Mesenchymal stem cell (in vitro differentiated cells and primary cell): ENCODE data around the gene SP3.

Experiments used
- DNase-seq: peaks from one replicate; pipeline ENCODE4 v3.0.0-alpha.2; 2013
- H2AFZ ChIP-seq: one replicate; pipeline ENCODE4 v1.6.1; 2013; ENCODE audit warnings: low read depth, mild to moderate bottlenecking, control low read depth, inconsistent platforms, low read length, moderate library complexity
- H2AK5ac ChIP-seq: 2 replicates; pipeline ENCODE4 v1.6.1; 2013; ENCODE audit warnings: low read length, moderate library complexity, mild to moderate bottlenecking, inconsistent platforms; ENCODE audit not compliant: severe bottlenecking
- H2BK120ac ChIP-seq: one replicate; pipeline ENCODE4 v1.6.1; 2013; ENCODE audit warnings: low read depth, mild to moderate bottlenecking, inconsistent platforms, low read length, moderate library complexity
- H2BK12ac ChIP-seq, 2 experiments: one replicate each; pipeline ENCODE4 v1.6.1; 2013; ENCODE audit warnings: inconsistent platforms in 2 of 2, low read length in 2 of 2, mild to moderate bottlenecking in 2 of 2, moderate library complexity in 2 of 2, control low read depth in 1 of 2
- H2BK15ac ChIP-seq: one replicate; pipeline ENCODE4 v1.6.1; 2013; ENCODE audit warnings: mild to moderate bottlenecking, low read depth, inconsistent platforms; ENCODE audit not compliant: poor library complexity, severe bottlenecking
- H2BK5ac ChIP-seq: 2 replicates; pipeline ENCODE4 v1.6.1; 2013; ENCODE audit warnings: low read depth, mild to moderate bottlenecking, low read length, control low read depth, inconsistent platforms; ENCODE audit not compliant: poor library complexity, severe bottlenecking
- H3K14ac ChIP-seq, 2 experiments: one replicate each; pipeline ENCODE4 v1.6.1; 2013; ENCODE audit warnings: inconsistent platforms in 2 of 2, low read length in 2 of 2, control low read depth in 1 of 2, mild to moderate bottlenecking in 1 of 2, moderate library complexity in 1 of 2
- H3K18ac ChIP-seq, 2 experiments: one replicate each; pipeline ENCODE4 v1.6.1; 2013; ENCODE audit warnings: inconsistent platforms in 2 of 2, low read length in 2 of 2, control low read depth in 1 of 2, low read depth in 1 of 2, mild to moderate bottlenecking in 1 of 2
- H3K23ac ChIP-seq, 2 experiments: one replicate each; pipeline ENCODE4 v1.6.1; 2013; ENCODE audit warnings: inconsistent platforms in 2 of 2, low read length in 2 of 2, mild to moderate bottlenecking in 2 of 2, moderate library complexity in 2 of 2, control low read depth in 1 of 2
- H3K27ac ChIP-seq: 2 replicates; pipeline ENCODE4 v1.5.1; 2013; ENCODE audit warnings: mild to moderate bottlenecking, moderate library complexity, low read length, control low read depth, inconsistent platforms; ENCODE audit not compliant: poor library complexity, severe bottlenecking
- H3K27me3 ChIP-seq, 2 experiments: 2 replicates each; pipeline versions ENCODE4 v1.6.1 to v1.7.0; 2013; ENCODE audit warnings: low read length in 2 of 2, mild to moderate bottlenecking in 2 of 2, moderate library complexity in 2 of 2, control low read depth in 1 of 2, inconsistent platforms in 1 of 2; ENCODE audit not compliant: control insufficient read depth in 1 of 2, insufficient read depth in 1 of 2
- H3K36me3 ChIP-seq, 2 experiments: 2 replicates each; pipeline versions ENCODE4 v1.6.1 to v1.7.0; 2013; ENCODE audit warnings: low read length in 2 of 2, control low read depth in 1 of 2, inconsistent platforms in 1 of 2, low read depth in 1 of 2, mild to moderate bottlenecking in 1 of 2; ENCODE audit not compliant: insufficient read depth in 2 of 2, control insufficient read depth in 1 of 2
- H3K4ac ChIP-seq, 2 experiments: one replicate each; pipeline ENCODE4 v1.6.1; 2013; ENCODE audit warnings: inconsistent platforms in 2 of 2, low read length in 2 of 2, mild to moderate bottlenecking in 2 of 2, moderate library complexity in 2 of 2, control low read depth in 1 of 2, low read depth in 1 of 2
- H3K4me1 ChIP-seq: 2 replicates; pipeline ENCODE4 v1.6.1; 2013; ENCODE audit warnings: low read depth, low read length, control low read depth; ENCODE audit not compliant: control insufficient read depth, insufficient read depth
- H3K4me2 ChIP-seq: 2 replicates; pipeline ENCODE4 v1.6.1; 2013; ENCODE audit warnings: low read length, mild to moderate bottlenecking, inconsistent platforms; ENCODE audit not compliant: poor library complexity, severe bottlenecking
- H3K4me3 ChIP-seq, 2 experiments: 2 replicates each; pipeline versions ENCODE4 v1.5.1 to v1.7.0; 2013; ENCODE audit warnings: low read length in 2 of 2, mild to moderate bottlenecking in 2 of 2, control low read depth in 1 of 2, low read depth in 1 of 2; ENCODE audit not compliant: insufficient read depth in 1 of 2
- H3K79me1 ChIP-seq: replicated peaks from 2 replicates; pipeline ENCODE4 v1.6.1; 2013; ENCODE audit warnings: mild to moderate bottlenecking, control low read depth, low read length, inconsistent platforms; ENCODE audit not compliant: poor library complexity, severe bottlenecking
- H3K9ac ChIP-seq: 2 replicates; pipeline ENCODE4 v1.7.0; 2013; ENCODE audit warnings: mild to moderate bottlenecking, low read length, moderate library complexity
- H3K9me3 ChIP-seq: 2 replicates; pipeline ENCODE4 v1.7.0; 2013; ENCODE audit warnings: mild to moderate bottlenecking, low read length; ENCODE audit not compliant: control insufficient read depth
- H4K8ac ChIP-seq: one replicate; pipeline ENCODE4 v1.6.1; 2013; ENCODE audit warnings: inconsistent platforms, mild to moderate bottlenecking, low read length, moderate library complexity
- H4K91ac ChIP-seq: one replicate; pipeline ENCODE4 v1.6.1; 2013; ENCODE audit warnings: mild to moderate bottlenecking, low read length, inconsistent platforms
- WGBS: methylation state at CpG from one replicate; pipeline ENCODE4 v1.1.7; 2013; ENCODE audit warnings: mixed read lengths; 5-methylcytosine and 5-hydroxymethylcytosine counted together

The SP3 gene

GRCh38 chr2:173999272-173999671, 34.1 kb upstream of the SP3 start:
- H2AFZ ChIP-seq, result no peak overlapping the region
- no peak overlapping the region for H2BK15ac ChIP-seq
- no peaks in the 10 kb centered on the region for H3K9me3 ChIP-seq
- H2AK5ac ChIP-seq, result no peak overlapping the region
- no peak overlapping the region for H3K4me2 ChIP-seq
- H3K27ac ChIP-seq, result no peak overlapping the region
- H2BK5ac ChIP-seq, result no peak overlapping the region
- no peak overlapping the region for H4K8ac ChIP-seq
- H2BK12ac ChIP-seq, result no peak overlapping the region
- H3K14ac ChIP-seq, result no peak overlapping the region
- no peak overlapping the region for H3K23ac ChIP-seq
- peak overlapping the region in 1 of 2 experiments; percentile 24 for H3K4ac ChIP-seq
- H3K79me1 ChIP-seq, result no peaks in the 10 kb centered on the region
- H3K4me1 ChIP-seq, result peaks cover 4% of the 10 kb centered on the region
- no peak for DNase-seq
- H3K9ac ChIP-seq, result no peak overlapping the region
- peak overlapping the region in 1 of 2 experiments; percentile 34 for H3K18ac ChIP-seq
- H3K36me3 ChIP-seq, result no peaks in the 10 kb centered on the region
- 93% methylated on average over 6 of the region's 6 CpGs for WGBS
- peaks cover 0 to 7% of the 10 kb centered on the region in 2 experiments for H3K27me3 ChIP-seq
- H3K4me3 ChIP-seq, result no peak overlapping the region
- H2BK120ac ChIP-seq, result no peak overlapping the region
- H4K91ac ChIP-seq, result no peak overlapping the region

GRCh38 chr2:173998386-173998785, 33.2 kb upstream of the SP3 start:
- H2BK15ac ChIP-seq, result no peak overlapping the region
- no peak overlapping the region for H2BK120ac ChIP-seq
- H3K4me3 ChIP-seq, result no peak overlapping the region
- H4K8ac ChIP-seq, result no peak overlapping the region
- no peak overlapping the region for H2BK5ac ChIP-seq
- WGBS, result 82% methylated on average over 5 of the region's 7 CpGs
- no peak overlapping the region for H3K23ac ChIP-seq
- H2AK5ac ChIP-seq, result no peak overlapping the region
- no peak overlapping the region for H3K4me2 ChIP-seq
- H2BK12ac ChIP-seq, result no peak overlapping the region
- no peaks in the 10 kb centered on the region for H3K79me1 ChIP-seq
- no peak overlapping the region for H3K27ac ChIP-seq
- peaks cover 0 to 7% of the 10 kb centered on the region in 2 experiments for H3K27me3 ChIP-seq
- no peaks in the 10 kb centered on the region for H3K36me3 ChIP-seq
- no peak overlapping the region for H2AFZ ChIP-seq
- H3K18ac ChIP-seq, result no peak overlapping the region
- no peak overlapping the region for H3K9ac ChIP-seq
- peaks cover 4% of the 10 kb centered on the region for H3K4me1 ChIP-seq
- no peak overlapping the region for H3K4ac ChIP-seq
- H4K91ac ChIP-seq, result no peak overlapping the region
- H3K14ac ChIP-seq, result no peak overlapping the region
- no peaks in the 10 kb centered on the region for H3K9me3 ChIP-seq
- no peak for DNase-seq

GRCh38 chr2:173997753-173998152, 32.6 kb upstream of the SP3 start:
- Histone ChIP-seq H2AK5ac (no peak overlapping the region), H4K91ac (no peak overlapping the region), H3K4ac (no peak overlapping the region), H3K14ac (no peak overlapping the region), H2BK12ac (no peak overlapping the region), H3K27me3 (peaks cover 0 to 7% of the 10 kb centered on the region in 2 experiments), H3K9ac (peak overlapping the region; percentile 28), H2BK120ac (no peak overlapping the region), H2BK5ac (no peak overlapping the region), H3K79me1 (no peaks in the 10 kb centered on the region), H3K4me1 (peaks cover 4% of the 10 kb centered on the region), H2AFZ (no peak overlapping the region), H3K9me3 (no peaks in the 10 kb centered on the region), H3K4me2 (no peak overlapping the region), H4K8ac (no peak overlapping the region), H2BK15ac (no peak overlapping the region), H3K27ac (no peak overlapping the region), H3K23ac (no peak overlapping the region), H3K36me3 (no peaks in the 10 kb centered on the region), H3K18ac (no peak overlapping the region), H3K4me3 (no peak overlapping the region)
- WGBS, result 91% methylated on average over 2 of the region's 2 CpGs
- no peak for DNase-seq

GRCh38 chr2:173997269-173997668, 32.1 kb upstream of the SP3 start:
- no peak for DNase-seq
- no peak overlapping the region for H2BK120ac ChIP-seq
- no peak overlapping the region for H4K91ac ChIP-seq
- peak overlapping the region; percentile 28 for H3K9ac ChIP-seq
- no peak overlapping the region for H3K4me2 ChIP-seq
- no peak overlapping the region for H3K4ac ChIP-seq
- H3K36me3 ChIP-seq, result no peaks in the 10 kb centered on the region
- no peaks in the 10 kb centered on the region for H3K79me1 ChIP-seq
- H2AFZ ChIP-seq, result no peak overlapping the region
- H3K4me3 ChIP-seq, result no peak overlapping the region
- no peak overlapping the region for H4K8ac ChIP-seq
- WGBS, result 88% methylated on average over 6 of the region's 7 CpGs
- no peak overlapping the region for H3K14ac ChIP-seq
- H2AK5ac ChIP-seq, result no peak overlapping the region
- no peak overlapping the region for H2BK15ac ChIP-seq
- no peak overlapping the region for H2BK5ac ChIP-seq
- no peak overlapping the region for H2BK12ac ChIP-seq
- H3K18ac ChIP-seq, result no peak overlapping the region
- no peaks in the 10 kb centered on the region for H3K9me3 ChIP-seq
- H3K27me3 ChIP-seq, result peaks cover 0 to 7% of the 10 kb centered on the region in 2 experiments
- peaks cover 4% of the 10 kb centered on the region for H3K4me1 ChIP-seq
- no peak overlapping the region for H3K23ac ChIP-seq
- no peak overlapping the region for H3K27ac ChIP-seq
